Measurements from ENCODE around the gene PACSIN1.
"Not testable (repeated sequence)": the region's sequence is repeated elsewhere in the genome, so short reads cannot be mapped to it uniquely, and the experiment has no call there.

The PACSIN1 gene

DNA sequence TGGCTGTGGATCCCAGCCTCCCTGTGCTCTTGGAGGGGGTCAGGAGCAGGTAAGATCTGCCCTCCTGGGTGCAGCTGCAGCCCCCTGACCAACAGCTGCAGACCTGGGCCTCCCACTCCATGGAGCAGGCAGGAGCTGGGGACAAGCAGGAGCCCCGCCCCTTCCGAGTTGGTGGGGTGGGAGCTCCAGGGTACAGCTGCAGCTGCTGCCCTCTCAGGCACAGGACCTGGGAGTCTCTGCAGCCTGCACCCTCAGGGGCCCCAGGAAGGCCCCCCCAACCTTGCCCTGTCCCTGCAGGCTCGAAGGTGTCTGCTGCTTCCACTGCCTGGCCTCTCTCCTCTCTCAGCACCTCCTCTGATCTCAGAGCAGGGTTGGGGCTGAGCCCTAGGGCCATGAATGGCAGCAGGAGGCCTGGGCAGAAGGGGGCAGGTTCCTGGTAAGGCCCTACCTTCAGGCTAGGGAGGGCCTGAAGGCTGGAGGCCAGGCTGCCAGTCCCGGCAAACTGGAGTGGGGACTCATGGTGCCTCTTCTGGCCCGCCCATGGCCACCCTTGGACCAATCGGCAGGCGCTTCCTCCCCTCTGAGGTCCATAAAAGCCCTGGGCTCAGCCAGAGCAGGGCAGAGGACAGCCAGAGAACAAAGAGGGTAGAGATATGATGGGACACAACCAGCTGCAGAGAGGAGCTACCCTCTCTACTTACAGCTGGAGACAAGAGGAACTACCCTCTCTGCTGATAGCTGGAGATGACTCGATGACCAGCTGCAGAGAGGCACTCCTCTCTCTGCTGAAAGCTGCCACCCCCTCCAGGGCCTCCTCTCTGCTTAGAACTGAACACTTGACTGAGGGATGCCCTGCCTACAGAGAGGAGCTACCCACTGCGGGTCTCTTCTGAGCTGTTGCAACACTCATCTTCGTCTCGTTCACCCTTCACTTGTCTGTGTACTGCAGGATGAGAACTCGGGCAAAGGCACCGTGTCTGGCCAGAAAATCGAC, 7.8 kb upstream of the PACSIN1 start:
- no peak for DNase-seq

GRCh38 chr6:34459899-34460593, 5.8 kb upstream of the PACSIN1 start:
- peak; percentile 49 to 53 for DNase-seq

DNA sequence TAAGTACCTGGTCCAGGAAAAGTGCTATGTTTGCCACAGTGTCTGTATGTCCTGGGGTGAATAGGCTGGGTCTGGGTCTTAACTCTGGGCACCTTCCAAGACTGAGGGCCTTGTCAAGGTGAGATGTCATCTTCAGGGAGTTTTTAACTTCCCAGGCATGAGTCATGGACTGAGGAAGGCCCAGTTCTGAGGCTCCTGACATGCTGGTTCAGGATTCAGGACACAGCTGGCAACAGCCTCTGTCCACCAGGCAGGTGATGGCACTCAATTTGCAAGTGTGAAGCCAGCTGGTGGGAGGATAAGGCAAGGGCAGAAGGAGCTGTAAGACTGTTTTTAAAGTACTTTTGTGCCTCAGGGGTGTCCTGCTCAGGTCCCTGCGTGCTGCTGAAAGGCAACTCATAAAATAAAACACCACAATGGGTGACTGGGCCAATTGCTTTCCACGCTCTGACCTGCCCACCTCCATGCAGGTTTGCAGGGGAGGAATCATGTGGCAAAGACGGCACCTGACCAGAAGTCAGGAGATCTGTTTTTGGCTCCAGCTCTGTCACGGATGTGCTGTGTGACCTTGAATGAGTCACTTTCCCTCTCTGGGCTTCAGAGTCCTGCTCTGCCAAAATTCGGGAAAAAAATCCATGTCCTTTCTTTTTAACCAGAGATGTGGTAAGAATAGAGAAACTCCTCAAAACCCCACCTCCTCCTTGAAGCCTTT, 4.9 kb upstream of the PACSIN1 start:
- no peak for DNase-seq

GRCh38 chr6:34462010-34462409, 3.9 kb upstream of the PACSIN1 start:
- DNase-seq: no peak

DNA sequence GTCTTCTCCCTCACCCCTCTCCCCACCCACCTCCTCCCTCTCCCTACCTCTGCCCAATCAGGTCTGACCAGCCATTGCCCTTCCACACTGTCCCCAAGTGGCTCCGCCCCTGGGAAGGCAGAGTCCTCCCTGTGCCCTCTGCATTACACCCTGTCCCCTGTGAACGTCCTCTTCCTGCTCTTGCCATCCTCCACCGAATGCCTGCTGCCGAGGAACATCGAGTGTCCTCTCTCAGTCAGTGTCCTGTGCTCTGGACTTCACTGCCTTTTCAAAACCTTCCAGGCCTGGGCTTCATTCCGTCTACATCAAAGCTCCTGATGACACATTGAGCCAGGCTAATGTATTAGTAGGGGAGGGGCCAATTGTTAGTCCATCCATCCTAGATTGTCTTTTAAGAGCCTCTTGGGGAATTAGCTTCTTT, 3.3 kb upstream of the PACSIN1 start:
- no peak for DNase-seq

DNA sequence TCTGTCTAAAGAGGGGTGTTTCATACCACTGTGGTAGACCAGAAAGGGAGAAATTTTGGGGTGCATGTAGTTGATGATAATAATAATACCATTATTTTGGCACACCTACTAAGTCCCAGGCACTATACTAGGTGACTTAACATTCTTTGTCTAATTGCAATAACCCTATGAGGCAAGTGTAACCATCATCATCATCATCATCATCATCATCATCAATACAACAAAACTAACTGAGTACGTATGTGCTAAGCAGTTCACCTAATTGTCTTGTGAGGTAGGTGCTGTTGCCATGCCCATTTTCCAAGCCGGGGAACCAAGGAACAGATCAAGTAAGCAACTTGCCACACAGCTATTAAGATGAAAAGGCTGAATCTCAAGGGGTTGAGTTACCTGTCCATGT, 2.6 kb upstream of the PACSIN1 start:
- DNase-seq: no peak

DNA sequence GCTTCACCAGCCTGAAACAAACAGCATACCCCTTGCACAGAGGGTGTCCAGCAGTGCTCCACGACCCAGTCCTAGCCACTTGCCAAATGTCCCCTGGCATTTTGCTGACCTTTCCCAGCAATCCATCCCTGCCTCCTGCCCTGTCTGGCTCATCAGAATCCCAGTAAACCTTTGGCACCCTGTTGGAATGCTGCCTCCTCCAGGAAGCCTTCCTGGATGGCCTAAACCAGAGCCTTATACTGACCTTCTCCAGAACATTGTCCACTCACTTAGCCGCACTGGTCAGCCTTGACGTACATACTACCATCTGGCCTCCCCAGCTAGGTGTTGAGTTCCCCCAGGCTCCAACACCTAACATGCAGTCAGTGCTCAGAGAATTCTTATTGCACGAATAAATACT, 2.0 kb upstream of the PACSIN1 start:
- no peak for DNase-seq

DNA sequence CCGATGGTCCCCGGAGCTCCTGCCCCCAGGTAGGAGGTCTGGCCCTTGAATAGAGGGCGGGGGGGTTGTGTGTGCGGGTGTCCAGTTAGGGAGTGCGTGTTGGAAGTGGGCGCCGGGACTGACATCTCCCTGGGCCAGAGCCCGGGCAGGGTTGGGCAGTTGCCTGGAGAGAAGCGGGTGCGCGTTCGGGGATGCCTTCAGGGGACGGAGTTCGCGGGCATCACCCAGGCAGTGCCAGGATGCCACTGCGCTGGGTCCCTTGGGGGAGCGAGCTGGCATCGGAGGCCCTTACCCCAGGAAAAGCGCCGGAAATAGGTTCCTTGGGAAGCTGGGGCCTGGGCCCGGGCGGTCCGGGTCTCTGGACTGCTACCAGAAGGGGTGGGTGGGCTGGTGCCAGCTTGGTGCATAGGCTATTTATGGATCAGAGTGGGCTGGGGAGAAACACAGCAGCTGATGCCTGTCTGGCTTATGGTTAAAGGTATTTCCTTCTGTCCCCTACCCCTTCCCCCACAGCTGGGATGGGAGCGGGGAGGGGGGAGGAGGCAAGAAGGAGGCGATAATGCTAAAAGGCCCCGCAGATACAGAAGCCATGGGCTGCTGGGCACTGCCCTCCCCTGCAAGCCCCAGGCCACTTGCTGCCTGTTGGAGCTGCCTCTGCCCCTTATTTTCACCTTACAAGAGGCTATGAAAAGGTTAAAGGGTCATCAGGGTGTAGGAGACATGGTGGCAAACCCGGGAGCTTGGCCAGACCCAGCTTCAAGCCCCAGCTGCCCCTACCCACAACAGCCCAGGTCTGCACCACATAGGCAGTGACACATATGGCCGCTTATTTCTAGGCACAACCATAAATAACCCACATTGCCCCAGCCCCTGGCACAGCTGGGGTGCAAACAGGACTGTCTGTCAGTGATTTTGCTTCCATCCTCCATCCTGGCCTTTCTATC, 638 bp downstream of the PACSIN1 start:
- DNase-seq: no peak

- no peak for DNase-seq
Observed at GRCh38 chr6:34468378-34468892, 2.6 kb downstream of the PACSIN1 start.

- no peak for DNase-seq
Observed at GRCh38 chr6:34469499-34469898, 3.6 kb downstream of the PACSIN1 start.

- DNase-seq: no peak
Observed at GRCh38 chr6:34472425-34472824, 6.5 kb downstream of the PACSIN1 start.

GRCh38 chr6:34473967-34474366, 8.1 kb downstream of the PACSIN1 start:
- DNase-seq: no peak

DNA sequence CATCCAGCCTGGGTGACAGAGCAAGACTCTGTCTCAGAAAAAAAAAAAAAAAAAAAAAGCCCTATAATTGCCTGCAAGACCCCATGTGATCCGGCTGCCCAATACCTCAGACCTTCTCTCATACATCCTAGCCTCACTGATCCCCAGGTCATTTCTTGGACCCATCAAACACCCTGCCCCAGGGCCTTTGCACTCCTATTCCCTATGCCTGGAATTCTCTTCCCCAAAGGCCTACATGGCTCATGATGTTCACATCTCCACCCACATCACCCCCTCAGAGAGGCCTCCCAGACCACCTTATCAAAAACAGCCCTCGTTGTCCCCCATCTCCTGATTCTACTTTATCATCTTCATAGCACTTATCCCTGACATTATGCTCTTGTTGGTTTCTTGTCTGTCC, 8.9 kb downstream of the PACSIN1 start:
- no peak for DNase-seq

- no peak for DNase-seq
Observed at GRCh38 chr6:34475238-34475682, 9.4 kb downstream of the PACSIN1 start.

DNA sequence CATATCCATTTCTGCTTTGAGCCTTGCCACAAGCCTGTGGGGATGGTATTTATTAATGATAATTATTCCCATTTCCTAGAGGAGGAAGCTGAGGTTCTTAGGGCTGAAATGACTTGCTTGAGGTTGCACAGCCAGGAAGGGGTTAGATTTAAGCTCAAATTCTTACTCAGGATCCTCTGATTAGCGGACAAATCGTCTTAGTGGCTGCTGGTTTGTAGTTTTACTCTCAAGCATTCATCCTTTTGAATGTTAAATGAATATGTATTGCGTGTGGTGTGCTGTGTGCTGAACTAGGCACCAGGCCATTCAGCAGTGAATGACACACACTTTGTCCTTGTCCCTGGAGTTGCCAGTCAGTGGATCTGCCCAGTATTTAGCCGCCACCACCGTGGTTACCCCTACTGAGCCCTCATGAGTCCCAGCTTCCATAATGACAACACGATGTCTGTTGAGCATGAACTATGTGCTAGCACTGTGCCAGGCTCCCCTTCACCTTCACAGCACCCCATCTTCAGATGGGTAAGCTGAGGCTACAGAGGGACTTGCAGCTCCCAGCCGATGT, 10.0 kb downstream of the PACSIN1 start:
- DNase-seq: no peak

GRCh38 chr6:34476447-34476846, 10.6 kb downstream of the PACSIN1 start:
- no peak for DNase-seq

DNA sequence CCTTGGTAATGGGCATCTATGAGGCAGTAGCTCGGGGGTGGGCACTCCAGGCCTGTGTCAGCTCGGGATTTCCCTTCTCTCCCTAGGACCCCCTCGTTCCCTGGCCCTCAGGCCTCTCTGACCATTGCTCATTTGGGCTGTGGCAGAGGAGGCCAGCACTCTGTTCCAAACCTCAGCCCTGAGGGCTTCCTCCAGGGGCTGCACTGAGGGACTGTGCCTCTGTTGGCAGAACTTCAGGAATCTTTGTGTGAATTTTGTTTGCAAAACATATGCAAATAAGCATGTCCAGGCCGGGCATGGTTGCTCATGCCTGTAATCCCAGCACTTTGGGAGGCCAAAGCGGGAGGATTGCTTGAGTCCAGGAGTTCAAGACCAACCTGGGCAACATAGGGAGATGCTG, 11.0 kb downstream of the PACSIN1 start:
- no peak for DNase-seq

GRCh38 chr6:34478796-34479195, 12.9 kb downstream of the PACSIN1 start:
- DNase-seq: no peak

GRCh38 chr6:34483781-34484180, 17.9 kb downstream of the PACSIN1 start:
- not testable (repeated sequence) for DNase-seq

- DNase-seq: no peak
Observed at GRCh38 chr6:34484391-34484790, 18.5 kb downstream of the PACSIN1 start.

DNA sequence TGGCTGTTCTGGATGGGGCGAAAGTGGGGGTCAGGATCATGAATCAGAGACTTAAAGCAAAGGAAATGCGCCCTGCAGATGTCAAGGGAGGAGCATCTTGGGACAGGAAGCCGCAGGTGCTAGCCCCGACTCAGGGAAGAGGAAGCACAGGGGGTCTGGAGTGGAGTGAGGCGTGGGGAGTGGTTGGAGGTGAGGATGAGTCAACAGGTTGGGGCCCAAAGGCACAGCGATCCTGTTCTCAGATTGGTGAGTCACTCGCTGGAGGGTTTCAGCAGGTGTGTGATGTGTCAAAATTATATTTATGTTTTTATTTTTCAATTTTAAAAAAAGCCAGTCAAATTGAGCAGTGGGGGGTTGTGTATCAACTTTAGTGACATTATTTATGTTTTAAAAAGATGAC, 19.0 kb downstream of the PACSIN1 start:
- peak; percentile 64 to 74 for DNase-seq

All from activated CD4-positive, alpha-beta T cell treated with anti-CD3 and anti-CD28 coated beads for 4 hours (primary cell).